Heart left ventricle (tissue), 16 donors: ENCODE results near the gene CAMSAP2. TPM values are rescaled to one million over a fixed set of nuclear protein-coding genes. Genes with fewer than 3 reads are reported as not detected.

ENCODE experiments used
- ATAC-seq, 4 donors: fragments of 200-7000 bp; cut with Tn5 transposase; one replicate each; pipeline ENCODE4 v1.9.1; 2020 to 2022; ENCODE audit warnings: moderate library complexity in 4 of 4, mild to moderate bottlenecking in 3 of 4, moderate number of reproducible peaks in 1 of 4
- DNase-seq, 5 donors: peaks; one replicate each; pipeline ENCODE4 v3.0.0-alpha.2; 2020
- H3K27ac ChIP-seq, 12 donors: fragments of 200-600 bp; sonication (generic) in 4 of 12; one replicate each; pipeline versions ENCODE4 v1.5.0 to v1.8.0; 2016 to 2022; ENCODE audit warnings: mild to moderate bottlenecking in 2 of 12
- H3K27me3 ChIP-seq, 9 donors: fragments of 200-600 bp; sonication (generic) in 2 of 9; one replicate each; pipeline versions ENCODE4 v1.5.1 to v1.8.0; 2016 to 2022; ENCODE audit warnings: mild to moderate bottlenecking in 3 of 9
- H3K36me3 ChIP-seq, 9 donors: fragments of 200-600 bp; sonication (generic) in 2 of 9; one replicate each; pipeline versions ENCODE4 v1.5.0 to v1.8.0; 2018 to 2022; ENCODE audit warnings: mild to moderate bottlenecking in 2 of 9
- H3K4me1 ChIP-seq, 12 donors: fragments of 200-600 bp; sonication (generic) in 4 of 12; one replicate each; pipeline versions ENCODE4 v1.5.0 to v1.8.0; 2016 to 2022; ENCODE audit warnings: mild to moderate bottlenecking in 3 of 12
- H3K4me3 ChIP-seq, 12 donors: fragments of 200-600 bp; sonication (generic) in 4 of 12; one replicate each; pipeline versions ENCODE4 v1.5.0 to v1.8.0; 2017 to 2022; ENCODE audit warnings: mild to moderate bottlenecking in 9 of 12, moderate library complexity in 4 of 12
- H3K9me3 ChIP-seq, 12 donors: fragments of 200-600 bp; sonication (generic) in 4 of 12; one replicate each; pipeline versions ENCODE4 v1.5.0 to v1.8.0; 2016 to 2022; ENCODE audit warnings: mild to moderate bottlenecking in 1 of 12
- POLR2A ChIP-seq, 2 donors: fragments of 450-650 bp; IDR thresholded peaks; one replicate each; pipeline ENCODE4 v1.6.1; 2017; ENCODE audit warnings: antibody characterized with exemption in 2 of 2, mild to moderate bottlenecking in 2 of 2, moderate library complexity in 2 of 2
- whole genome bisulfite sequencing, 4 donors: extraction: QIAGEN DNeasy Blood & Tissue Kit in 2 of 4; methylation state at CpG; one replicate each; pipeline versions ENCODE4 v1.1.5 to v1.1.7; 2013 to 2018; 5-methylcytosine and 5-hydroxymethylcytosine counted together
- intact Hi-C, 10 donors: fragments of 100-400 bp; cut with DNase I; formaldehyde crosslinking; loops; one replicate each; pipeline versions ENCODE4 v1.11.1 to v1.14.2; 2022
- polyA plus RNA-seq, 2 donors: library from polyadenylated mRNA; stranded (reverse); fragments of 200-250 nt; gene quantifications; one replicate each; pipeline ENCODE4 v1.2.3, GENCODE V29; 2013
- total RNA-seq, 9 donors: library from RNA; depleted of rRNA in 2 of 9; stranded (reverse); fragments of >200 nt in 2 of 9; fragmentation: NEBNext Ultra II Directional in 3 of 9; extraction: Animal tissue kit (Norgen Biotek cat#: 25700) in 3 of 9; gene quantifications; one replicate each; pipeline versions ENCODE4 v1.1.0 to v1.2.4, GENCODE V29; 2016 to 2023
- TF ChIP-seq, protein P1 (sequence below), 12 donors: fragments of 200-600 bp; sonication (generic) in 4 of 12; IDR thresholded peaks; one replicate each; pipeline versions ENCODE4 v1.5.0 to v1.8.0; 2018 to 2022; ENCODE audit warnings: antibody characterized with exemption in 12 of 12, mild to moderate bottlenecking in 5 of 12
- donor health status: ischemic (EF 13 %, LVEDD 7.1; RV severe dilation, severe dysfunction).
- donor health status: healthy with polysubstance abuse.
- donor health status: DM: no; HTN: yes; CAD: no.
- donor health status: DM: no; HTN: no; CAD: no.
- donor health status: ischemic (EF 25% LVEDD 6.9; RV normal size, moderate dysfunction).
- donor health status: ischemic (EF 25% LVEDD 5.7; RV mildly dilated, moderate dysfunction).
- donor health status: healthy.
- donor health status: DM: yes; HTN: yes; CAD: no.
- donor health status: ischemic (EF 35%, LVEDD 5.7; RV mildly dilated, moderate dysfunction).
- donor health status: nonischemic (EF 11% LVEDD 7.7; RV severe dilation, severe dysfunction).
- donor health status: DM: yes; HTN: yes; CAD: no.
- donor health status: PGD.
- donor health status: ischemic (EF 29% LVEDD 5.4; RV normal size, mild dysfunction).
- donor health status: nonischemic (EF 23%, LVEDD 6.1; RV moderate dilation, normal function).

CAMSAP2 gene
- total and polyA plus RNA-seq, 11 donors, result 7.0 to 53.7 (median 36.1) TPM

DNA sequence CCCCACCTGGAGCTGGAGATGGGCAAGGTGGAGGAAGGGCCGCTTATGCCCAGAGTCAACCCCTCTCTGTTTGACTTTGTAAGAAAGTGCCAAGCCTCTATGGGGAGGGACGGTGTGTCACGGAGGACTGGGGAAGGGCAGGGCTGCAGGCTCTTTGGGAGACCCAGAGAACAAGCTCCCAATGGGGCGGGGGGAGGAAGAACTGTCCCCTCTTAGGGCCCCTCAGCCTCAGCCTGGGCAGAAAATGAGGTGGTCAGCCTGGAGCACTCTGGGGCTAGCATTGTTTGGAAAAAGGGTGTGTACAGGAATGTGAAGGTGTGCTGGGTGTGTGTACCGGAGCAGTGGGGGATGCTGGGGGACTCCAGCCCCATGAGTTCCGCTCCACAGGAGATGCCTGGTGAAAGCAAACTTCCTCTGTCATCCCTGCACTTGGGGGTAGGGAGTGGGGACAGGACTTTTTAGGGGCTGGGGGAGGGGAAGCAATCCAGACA is 154.8 kb downstream of the CAMSAP2 start:
- 77 to 83% (median 81%) methylated on average over 6 of the region's 6 CpGs for WGBS, 4 donors
- Histone ChIP-seq H3K36me3 (no peaks in the 10 kb centered on the region), H3K27me3 (peaks cover 4 to 37% (median 31%) of the 10 kb centered on the region in 9 donors), H3K9me3 (no peaks in the 10 kb centered on the region), H3K4me1 (peaks cover 0 to 28% (median 11%) of the 10 kb centered on the region in 12 donors), H3K4me3 (no peak overlapping the region), H3K27ac (no peak overlapping the region)
- intact Hi-C loops, result loop anchor here in 1 of 10 donors (5.0 kb wide), 1 partner anchor 149 kb away; no protein-coding TSS in a partner anchor
- ATAC-seq (no peak), DNase-seq (no peak)
- TF ChIP-seq, protein P1, sequence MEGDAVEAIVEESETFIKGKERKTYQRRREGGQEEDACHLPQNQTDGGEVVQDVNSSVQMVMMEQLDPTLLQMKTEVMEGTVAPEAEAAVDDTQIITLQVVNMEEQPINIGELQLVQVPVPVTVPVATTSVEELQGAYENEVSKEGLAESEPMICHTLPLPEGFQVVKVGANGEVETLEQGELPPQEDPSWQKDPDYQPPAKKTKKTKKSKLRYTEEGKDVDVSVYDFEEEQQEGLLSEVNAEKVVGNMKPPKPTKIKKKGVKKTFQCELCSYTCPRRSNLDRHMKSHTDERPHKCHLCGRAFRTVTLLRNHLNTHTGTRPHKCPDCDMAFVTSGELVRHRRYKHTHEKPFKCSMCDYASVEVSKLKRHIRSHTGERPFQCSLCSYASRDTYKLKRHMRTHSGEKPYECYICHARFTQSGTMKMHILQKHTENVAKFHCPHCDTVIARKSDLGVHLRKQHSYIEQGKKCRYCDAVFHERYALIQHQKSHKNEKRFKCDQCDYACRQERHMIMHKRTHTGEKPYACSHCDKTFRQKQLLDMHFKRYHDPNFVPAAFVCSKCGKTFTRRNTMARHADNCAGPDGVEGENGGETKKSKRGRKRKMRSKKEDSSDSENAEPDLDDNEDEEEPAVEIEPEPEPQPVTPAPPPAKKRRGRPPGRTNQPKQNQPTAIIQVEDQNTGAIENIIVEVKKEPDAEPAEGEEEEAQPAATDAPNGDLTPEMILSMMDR (IDR thresholded peaks at IDR 0.05), result no peak
- no peak for TF ChIP-seq POLR2A (IDR thresholded peaks at IDR 0.05)

DNA sequence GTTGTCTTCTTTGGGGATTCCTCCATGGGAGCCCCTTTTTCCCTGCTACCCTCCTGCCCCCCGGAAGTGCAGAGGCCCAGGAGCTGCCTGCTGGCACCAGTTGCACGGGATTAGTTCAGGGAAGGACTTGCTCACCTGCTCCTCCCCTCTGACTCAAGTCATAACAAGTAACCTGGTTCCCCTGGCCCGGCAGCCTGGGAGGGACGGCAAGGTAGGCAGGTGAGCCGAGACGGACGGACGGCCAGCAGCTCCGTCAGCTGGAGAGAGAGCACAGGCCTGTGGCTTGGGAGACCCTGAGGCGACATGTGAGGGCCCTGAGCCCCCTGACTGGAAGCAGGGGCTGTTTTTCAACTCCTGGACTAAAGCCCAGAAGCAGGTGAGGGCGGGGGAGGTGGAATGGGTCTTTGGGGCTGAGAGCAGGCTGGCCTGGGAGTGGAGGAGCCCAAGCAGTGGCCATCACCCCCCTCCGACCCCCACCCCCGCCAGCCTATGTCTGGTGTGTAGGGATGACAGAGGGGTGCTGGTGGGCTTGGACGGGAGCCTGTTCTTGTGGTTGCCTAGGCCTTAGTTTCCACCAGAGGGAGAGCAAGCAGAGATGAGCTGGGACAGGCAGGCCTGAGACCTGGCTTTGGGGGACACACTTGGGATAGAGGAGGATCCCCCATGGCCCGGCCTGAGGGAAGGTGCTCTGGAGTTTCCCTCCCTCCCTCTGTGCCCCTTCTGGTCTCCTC is 156.2 kb downstream of the CAMSAP2 start, which contains the start of gene INAVA:
INAVA (plus strand) TSS at position 189 of the 731 bp plus-strand sequence. CDS start 3,501 bp downstream, outside the sequence.
- no peak within 1 kb of the TSS for H3K4me3 ChIP-seq
- H3K36me3 ChIP-seq, result no peaks in the 10 kb centered on the region
- DNase-seq, result no peak
- peaks cover 4 to 33% (median 30%) of the 10 kb centered on the region in 9 donors for H3K27me3 ChIP-seq
- no peak within 1 kb of the TSS for H3K27ac ChIP-seq
- ATAC-seq, result no peak
- TF ChIP-seq, protein P1 (IDR thresholded peaks at IDR 0.05), result no peak
- no peak for TF ChIP-seq POLR2A (IDR thresholded peaks at IDR 0.05)
- no peaks in the 10 kb centered on the region for H3K9me3 ChIP-seq
- intact Hi-C loops, result loop anchor here in 1 of 10 donors (5.0 kb wide), 1 partner anchor 147 kb away; no protein-coding TSS in a partner anchor
- H3K4me1 ChIP-seq, result peaks cover 0 to 22% (median 11%) of the 10 kb centered on the region in 12 donors
- 90 to 94% (median 92%) methylated on average over 13 to 15 of the region's 15 CpGs for WGBS, 4 donors

DNA sequence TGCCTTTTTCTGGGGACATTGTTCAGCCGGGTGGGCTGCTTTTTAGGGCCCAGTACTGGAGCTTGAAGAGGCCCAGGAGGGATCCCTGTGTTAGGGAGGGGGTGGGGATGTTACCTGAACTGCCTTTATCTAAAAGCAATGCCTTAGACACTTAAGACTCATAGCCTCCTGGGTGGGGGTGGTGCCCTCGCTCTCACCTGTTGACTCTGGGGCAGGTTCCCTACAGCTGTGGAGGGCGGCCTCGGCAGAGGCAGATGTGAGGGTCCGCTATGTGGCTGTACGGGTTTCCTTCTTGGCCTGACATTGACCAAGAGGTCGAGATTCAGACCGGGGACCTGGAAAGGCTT is 156.7 kb downstream of the CAMSAP2 start:
- Histone ChIP-seq H3K27ac (no peak overlapping the region), H3K36me3 (no peaks in the 10 kb centered on the region), H3K27me3 (peaks cover 4 to 27% (median 24%) of the 10 kb centered on the region in 9 donors), H3K4me3 (no peak overlapping the region), H3K4me1 (peaks cover 0 to 22% (median 11%) of the 10 kb centered on the region in 12 donors), H3K9me3 (no peaks in the 10 kb centered on the region)
- intact Hi-C loops, result no loop called here
- TF ChIP-seq, protein P1 (IDR thresholded peaks at IDR 0.05), result no peak
- TF ChIP-seq POLR2A (IDR thresholded peaks at IDR 0.05), result no peak
- no peak for DNase-seq
- no peak for ATAC-seq
- WGBS, 4 donors, result 87 to 90% (median 89%) methylated on average over 8 of the region's 8 CpGs

DNA sequence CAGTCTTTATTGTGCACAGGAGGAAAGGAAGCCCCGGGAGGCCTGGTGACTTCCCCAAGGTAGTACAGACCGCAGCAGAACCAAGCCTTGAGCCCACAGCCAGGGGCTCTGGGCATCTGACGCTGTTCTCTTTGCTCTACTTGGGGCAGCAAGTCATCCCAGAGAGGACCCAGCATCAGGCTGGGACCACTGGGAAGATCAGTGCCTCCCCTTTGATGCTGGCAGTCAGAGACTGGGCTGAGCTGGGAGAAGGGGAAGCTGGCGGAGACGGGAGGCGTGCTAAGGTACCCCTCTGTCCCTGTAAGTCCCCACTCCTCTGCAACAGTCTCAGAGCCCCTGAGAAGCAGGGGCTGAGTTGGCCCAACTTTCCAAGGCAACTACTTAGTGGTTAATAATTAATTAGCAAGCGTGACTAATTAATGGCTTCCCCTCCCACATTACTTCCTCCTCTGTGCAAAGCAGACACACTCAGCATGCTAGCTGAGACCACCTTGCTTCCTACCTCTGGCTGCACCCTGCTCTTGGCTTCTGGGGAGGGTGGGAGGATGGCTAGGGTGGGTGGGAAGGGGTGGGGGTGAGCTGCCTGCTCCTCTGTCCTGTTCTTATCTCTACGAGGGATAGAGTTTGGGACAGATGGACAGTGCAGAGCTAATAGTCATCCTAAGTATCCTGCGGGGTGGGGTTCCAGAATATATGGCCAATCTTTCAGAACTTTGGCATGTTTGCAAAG is 157.3 kb downstream of the CAMSAP2 start:
- intact Hi-C loops, result no loop called here
- Histone ChIP-seq H3K27me3 (peaks cover 4 to 22% (median 19%) of the 10 kb centered on the region in 9 donors), H3K36me3 (no peaks in the 10 kb centered on the region), H3K9me3 (no peaks in the 10 kb centered on the region), H3K27ac (no peak overlapping the region), H3K4me3 (no peak overlapping the region), H3K4me1 (peaks cover 0 to 16% (median 9%) of the 10 kb centered on the region in 12 donors)
- WGBS, 4 donors, result 88 to 92% (median 89%) methylated on average over 9 of the region's 9 CpGs
- no peak for ATAC-seq
- no peak for TF ChIP-seq POLR2A (IDR thresholded peaks at IDR 0.05)
- TF ChIP-seq, protein P1 (IDR thresholded peaks at IDR 0.05), result no peak
- no peak for DNase-seq
